SK-N-SH (cell line): ENCODE results near the gene SP3. TPM values are rescaled to one million over a fixed set of nuclear protein-coding genes. Genes with fewer than 3 reads are reported as not detected.
A peak's percentile ranks its signal among the peaks of the same experiment; 100 is the strongest.

ENCODE experiments used
- CTCF ChIA-PET: fragments of 300-600, 350-600 bp; formaldehyde crosslinking; extraction: SDS; loops from one replicate; lab custom pipeline; 2021; lab: Yijun Ruan, JAX
- POLR2A ChIA-PET: fragments of 350-600 bp; sonication (Branson Sonifier 250); formaldehyde crosslinking; extraction: SDS; loops from one replicate; lab custom pipeline; 2020; ENCODE audit warnings: antibody characterized with exemption, inconsistent platforms; lab: Yijun Ruan, JAX
- DNase-seq: peaks from one replicate; pipeline ENCODE4 v3.0.0; 2012
- H2AFZ ChIP-seq: fragments of 200-600 bp; sonication (generic); 2 replicates; pipeline ENCODE4 v1.8.1; 2016; ENCODE audit warnings: antibody characterized with exemption, mild to moderate bottlenecking, low read depth
- H3F3A ChIP-seq: fragments of 200-600 bp; sonication (generic); replicated peaks from 2 replicates; pipeline ENCODE3; 2016; ENCODE audit warnings: antibody characterized with exemption, mild to moderate bottlenecking; ENCODE audit not compliant: insufficient read depth
- H3K27ac ChIP-seq, 2 experiments: fragments of 200-500 bp in 1 of 2; fragments of 200-600 bp in 1 of 2; sonication (Bioruptor generic) in 1 of 2; sonication (generic), shearing (Covaris generic) in 1 of 2; 2 replicates each; pipeline versions ENCODE4 v1.5.1 to v1.6.1; 2014 to 2016; ENCODE audit warnings: low read depth in 2 of 2, inconsistent platforms in 1 of 2, low read length in 1 of 2, mild to moderate bottlenecking in 1 of 2, mixed read lengths in 1 of 2
- H3K27me3 ChIP-seq: fragments of 200-600 bp; sonication (generic), shearing (Covaris generic); 2 replicates; pipeline ENCODE4 v1.6.1; 2016; ENCODE audit warnings: mixed run types; ENCODE audit not compliant: insufficient read depth
- H3K36me3 ChIP-seq, 2 experiments: fragments of 200-500 bp in 1 of 2; fragments of 200-600 bp in 1 of 2; sonication (Bioruptor generic) in 1 of 2; sonication (generic) in 1 of 2; replicated peaks in 1 of 2; 2 replicates each; pipeline versions ENCODE3 to v1.5.1; 2014 to 2016; ENCODE audit warnings: low read length in 1 of 2, mild to moderate bottlenecking in 1 of 2; ENCODE audit not compliant: insufficient read depth in 2 of 2, control insufficient read depth in 1 of 2
- H3K4me1 ChIP-seq, 2 experiments: fragments of 200-500 bp in 1 of 2; fragments of 200-600 bp in 1 of 2; sonication (Bioruptor generic) in 1 of 2; sonication (generic), shearing (Covaris generic) in 1 of 2; 2 replicates each; pipeline versions ENCODE4 v1.5.1 to v1.6.1; 2014 to 2016; ENCODE audit warnings: low read depth in 1 of 2, low read length in 1 of 2, mixed run types in 1 of 2; ENCODE audit not compliant: insufficient read depth in 2 of 2, control insufficient read depth in 1 of 2
- H3K4me2 ChIP-seq: fragments of 200-600 bp; sonication (generic), shearing (Covaris generic); 2 replicates; pipeline ENCODE4 v1.6.1; 2017; ENCODE audit warnings: mixed run types
- H3K4me3 ChIP-seq, 2 experiments: fragments of 200-500 bp in 1 of 2; fragments of 200-600 bp in 1 of 2; sonication (Bioruptor generic) in 1 of 2; sonication (generic), shearing (Covaris generic) in 1 of 2; 2 replicates each; pipeline versions ENCODE4 v1.5.1 to v1.8.1; 2014 to 2016; ENCODE audit warnings: low read depth in 2 of 2, inconsistent platforms in 1 of 2, low read length in 1 of 2, mild to moderate bottlenecking in 1 of 2, mixed read lengths in 1 of 2, moderate library complexity in 1 of 2
- H3K79me2 ChIP-seq: fragments of 200-600 bp; sonication (generic); 2 replicates; pipeline ENCODE4 v1.8.1; 2017; ENCODE audit warnings: mild to moderate bottlenecking; ENCODE audit not compliant: insufficient read depth
- H3K9ac ChIP-seq: fragments of 200-600 bp; sonication (generic); 2 replicates; pipeline ENCODE4 v1.6.1; 2017; ENCODE audit warnings: mixed run types
- H3K9me2 ChIP-seq: fragments of 200-600 bp; sonication (generic); 2 replicates; pipeline ENCODE4 v1.6.1; 2017; ENCODE audit warnings: mixed run types
- H3K9me3 ChIP-seq: fragments of 200-600 bp; sonication (generic); 2 replicates; pipeline ENCODE4 v1.6.1; 2017; ENCODE audit warnings: mixed run types, mild to moderate bottlenecking, moderate library complexity
- H4K20me1 ChIP-seq: fragments of 200-600 bp; sonication (generic); 2 replicates; pipeline ENCODE4 v1.6.1; 2017; ENCODE audit warnings: mild to moderate bottlenecking, mixed run types; ENCODE audit not compliant: insufficient read depth
- CHD2 ChIP-seq: fragments of 150-350 bp; IDR thresholded peaks from 2 replicates; pipeline ENCODE4 v1.6.1; 2018; ENCODE audit warnings: low read length; ENCODE audit not compliant: partially characterized antibody
- ELF1 ChIP-seq: IDR thresholded peaks from 2 replicates; pipeline ENCODE4 v1.4.0; 2012
- EZH2phosphoT487 ChIP-seq: fragments of 200-600 bp; sonication (generic); IDR thresholded peaks from 2 replicates; pipeline ENCODE4 v1.6.1; 2017; ENCODE audit warnings: low read depth, mixed run types, mild to moderate bottlenecking, antibody characterized with exemption, moderate library complexity, borderline replicate concordance
- FOSL2 ChIP-seq: IDR thresholded peaks from 2 replicates; pipeline ENCODE4 v1.4.0; 2012; ENCODE audit warnings: low read depth, mild to moderate bottlenecking, moderate library complexity, borderline replicate concordance
- FOXJ3 ChIP-seq: sonication (generic); formaldehyde crosslinking; IDR thresholded peaks from 2 replicates; pipeline ENCODE4 v1.5.1; 2020; ENCODE audit warnings: mild to moderate bottlenecking, missing genetic modification reagents
- FOXM1 ChIP-seq: IDR thresholded peaks from 2 replicates; pipeline ENCODE4 v1.4.0; 2012; ENCODE audit warnings: low read depth, mild to moderate bottlenecking
- GABPA ChIP-seq: IDR thresholded peaks from 2 replicates; pipeline ENCODE4 v1.4.0; 2012; ENCODE audit warnings: low read depth, mild to moderate bottlenecking
- GATA2 ChIP-seq: sonication (generic); formaldehyde crosslinking; IDR thresholded peaks from 2 replicates; pipeline ENCODE4 v1.5.0; 2020; ENCODE audit warnings: mild to moderate bottlenecking, missing genetic modification reagents
- JUND ChIP-seq: IDR thresholded peaks from 2 replicates; pipeline ENCODE4 v1.4.0; 2012
- MXI1 ChIP-seq: IDR thresholded peaks from 2 replicates; pipeline ENCODE4 v1.6.1; 2012; ENCODE audit warnings: mild to moderate bottlenecking, low read depth, low read length, improper control_type of control experiment
- NFIC ChIP-seq: IDR thresholded peaks from 2 replicates; pipeline ENCODE4 v1.4.0; 2012; ENCODE audit warnings: borderline replicate concordance
- NRF1 ChIP-seq: IDR thresholded peaks from 2 replicates; pipeline ENCODE4 v1.6.1; 2012; ENCODE audit warnings: low read depth, mild to moderate bottlenecking, low read length
- PBX3 ChIP-seq: IDR thresholded peaks from 2 replicates; pipeline ENCODE4; 2012
- POLR2AphosphoS5 ChIP-seq: IDR thresholded peaks from 2 replicates; pipeline ENCODE4 v1.6.1; 2012; ENCODE audit warnings: low read depth, low read length
- RAD21 ChIP-seq: IDR thresholded peaks from 2 replicates; pipeline ENCODE4 v1.6.1; 2012; ENCODE audit warnings: mild to moderate bottlenecking, low read length
- RFX5 ChIP-seq: IDR thresholded peaks from 2 replicates; pipeline ENCODE4 v1.6.1; 2012; ENCODE audit warnings: mild to moderate bottlenecking, improper control_type of control experiment, low read length
- RXRA ChIP-seq: IDR thresholded peaks from 2 replicates; pipeline ENCODE4 v1.4.0; 2012; ENCODE audit warnings: low read depth, mild to moderate bottlenecking, borderline replicate concordance
- SIN3A ChIP-seq: IDR thresholded peaks from 2 replicates; pipeline ENCODE4 v1.6.1; 2012; ENCODE audit warnings: low read depth, mild to moderate bottlenecking, low read length, moderate library complexity, borderline replicate concordance
- TAF1 ChIP-seq: IDR thresholded peaks from 2 replicates; pipeline ENCODE4 v1.6.1; 2012; ENCODE audit warnings: low read depth, mild to moderate bottlenecking, low read length, moderate library complexity, borderline replicate concordance
- TCF12 ChIP-seq: IDR thresholded peaks from 2 replicates; pipeline ENCODE4 v1.4.0; 2012
- USF1 ChIP-seq: IDR thresholded peaks from 2 replicates; pipeline ENCODE4 v1.4.0; 2012; ENCODE audit warnings: low read depth, borderline replicate concordance
- YY1 ChIP-seq: IDR thresholded peaks from 2 replicates; pipeline ENCODE4 v1.4.0; 2012; ENCODE audit warnings: low read depth, mild to moderate bottlenecking
- WGBS: methylation state at CpG from one replicate; pipeline ENCODE4 v1.1.6; 2017; ENCODE audit warnings: low lambda C conversion rate; 5-methylcytosine and 5-hydroxymethylcytosine counted together
- polyA plus RNA-seq, 3 experiments: library from polyadenylated mRNA; depleted of rRNA; stranded (reverse); fragments of >200 nt; gene quantifications; 2 replicates each; pipeline ENCODE4 v1.2.3, GENCODE V29; 2012
- TF ChIP-seq, protein P1 (sequence below): fragments of 150-350 bp; IDR thresholded peaks from 2 replicates; pipeline ENCODE4 v1.6.1; 2017; ENCODE audit warnings: antibody characterized with exemption, low read length, low read depth, borderline replicate concordance
- TF ChIP-seq, protein P2 (sequence below): IDR thresholded peaks from 2 replicates; pipeline ENCODE4 v1.4.0; 2012; ENCODE audit warnings: low read depth, borderline replicate concordance

Gene SP3
- polyA plus RNA-seq, 1 of the 3 experiments (the other 2 are of a cell fraction) = 23.1 TPM

GRCh38 chr2:173972636-173973035 is 7.5 kb upstream of the SP3 start:
- Histone ChIP-seq H3K27ac (no peak overlapping the region), H3K79me2 (peaks cover 7% of the 10 kb centered on the region; the same call in 1 of the 2 replicates), H3K4me2 (no peak overlapping the region), H3K36me3 (no peaks in the 10 kb centered on the region), H3K9ac (no peak overlapping the region), H3K4me3 (no peak overlapping the region), H4K20me1 (no peaks in the 10 kb centered on the region), H3K9me3 (no peaks in the 10 kb centered on the region), H3K4me1 (peaks cover 0 to 13% of the 10 kb centered on the region in 2 experiments; a peak in 1 of 4 replicates), H3K27me3 (no peaks in the 10 kb centered on the region), H3F3A (peaks cover 7% of the 10 kb centered on the region), H3K9me2 (no peaks in the 10 kb centered on the region), H2AFZ (no peak overlapping the region)
- DNase-seq = no peak
- CTCF ChIA-PET = interaction anchor here (1.0 to 1.3 kb wide), 2 partner anchors 11 to 14 kb away, joined by 3 to 6 read pairs; no protein-coding TSS in a partner anchor
- TF ChIP-seq RFX5 (no peak), EZH2phosphoT487 (no peak), TAF1 (no peak), TCF12 (0 out of 2 replicates have a peak, but pooled peaks have one; percentile 20), GATA2 (CRISPR knock-in tag) (no peak), CHD2 (no peak), ELF1 (no peak), YY1 (no peak), JUND (0 out of 2 replicates have a peak, but pooled peaks have one; percentile 19), PBX3 (peak; percentile 19; the same call in 1 of the 2 replicates), FOSL2 (no peak), NFIC (peak; percentile 32; the same call in 1 of the 2 replicates), NRF1 (no peak), USF1 (no peak), RXRA (no peak)
- TF ChIP-seq, protein P1, sequence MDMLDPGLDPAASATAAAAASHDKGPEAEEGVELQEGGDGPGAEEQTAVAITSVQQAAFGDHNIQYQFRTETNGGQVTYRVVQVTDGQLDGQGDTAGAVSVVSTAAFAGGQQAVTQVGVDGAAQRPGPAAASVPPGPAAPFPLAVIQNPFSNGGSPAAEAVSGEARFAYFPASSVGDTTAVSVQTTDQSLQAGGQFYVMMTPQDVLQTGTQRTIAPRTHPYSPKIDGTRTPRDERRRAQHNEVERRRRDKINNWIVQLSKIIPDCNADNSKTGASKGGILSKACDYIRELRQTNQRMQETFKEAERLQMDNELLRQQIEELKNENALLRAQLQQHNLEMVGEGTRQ = no peak
- WGBS = 65% methylated on average over 3 of the region's 3 CpGs
- POLR2A ChIA-PET = no interaction called here

- ChIA-PET CTCF (interaction anchor here (1.0 kb wide), 2 partner anchors 12 to 14 kb away, joined by 3 read pairs; no protein-coding TSS in a partner anchor), POLR2A (no interaction called here)
- Histone ChIP-seq H3K4me1 (peaks cover 0 to 13% of the 10 kb centered on the region in 2 experiments; a peak in 1 of 4 replicates), H3K9me2 (no peaks in the 10 kb centered on the region), H3K36me3 (no peaks in the 10 kb centered on the region), H3K4me2 (no peak overlapping the region), H3K79me2 (peaks cover 12% of the 10 kb centered on the region; the same call in 1 of the 2 replicates), H3F3A (peaks cover 7% of the 10 kb centered on the region), H3K9me3 (no peaks in the 10 kb centered on the region), H2AFZ (no peak overlapping the region), H3K27me3 (no peaks in the 10 kb centered on the region), H3K27ac (no peak overlapping the region), H3K4me3 (no peak overlapping the region), H4K20me1 (no peaks in the 10 kb centered on the region), H3K9ac (no peak overlapping the region)
- WGBS = 92% methylated on average over 2 of the region's 2 CpGs
- no peak for DNase-seq
- TF ChIP-seq FOSL2 (no peak), GABPA (no peak), CHD2 (no peak), FOXJ3 (CRISPR knock-in tag) (no peak), TCF12 (no peak), NRF1 (no peak), FOXM1 (no peak), SIN3A (no peak), JUND (no peak), RAD21 (no peak), POLR2AphosphoS5 (no peak), RXRA (no peak), MXI1 (no peak)
- TF ChIP-seq, protein P2, sequence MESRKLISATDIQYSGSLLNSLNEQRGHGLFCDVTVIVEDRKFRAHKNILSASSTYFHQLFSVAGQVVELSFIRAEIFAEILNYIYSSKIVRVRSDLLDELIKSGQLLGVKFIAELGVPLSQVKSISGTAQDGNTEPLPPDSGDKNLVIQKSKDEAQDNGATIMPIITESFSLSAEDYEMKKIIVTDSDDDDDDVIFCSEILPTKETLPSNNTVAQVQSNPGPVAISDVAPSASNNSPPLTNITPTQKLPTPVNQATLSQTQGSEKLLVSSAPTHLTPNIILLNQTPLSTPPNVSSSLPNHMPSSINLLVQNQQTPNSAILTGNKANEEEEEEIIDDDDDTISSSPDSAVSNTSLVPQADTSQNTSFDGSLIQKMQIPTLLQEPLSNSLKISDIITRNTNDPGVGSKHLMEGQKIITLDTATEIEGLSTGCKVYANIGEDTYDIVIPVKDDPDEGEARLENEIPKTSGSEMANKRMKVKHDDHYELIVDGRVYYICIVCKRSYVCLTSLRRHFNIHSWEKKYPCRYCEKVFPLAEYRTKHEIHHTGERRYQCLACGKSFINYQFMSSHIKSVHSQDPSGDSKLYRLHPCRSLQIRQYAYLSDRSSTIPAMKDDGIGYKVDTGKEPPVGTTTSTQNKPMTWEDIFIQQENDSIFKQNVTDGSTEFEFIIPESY = no peak
Observed at GRCh38 chr2:173972165-173972564, 7.0 kb upstream of the SP3 start.
